ENCODE data around the gene LRRC8C.

DNA sequence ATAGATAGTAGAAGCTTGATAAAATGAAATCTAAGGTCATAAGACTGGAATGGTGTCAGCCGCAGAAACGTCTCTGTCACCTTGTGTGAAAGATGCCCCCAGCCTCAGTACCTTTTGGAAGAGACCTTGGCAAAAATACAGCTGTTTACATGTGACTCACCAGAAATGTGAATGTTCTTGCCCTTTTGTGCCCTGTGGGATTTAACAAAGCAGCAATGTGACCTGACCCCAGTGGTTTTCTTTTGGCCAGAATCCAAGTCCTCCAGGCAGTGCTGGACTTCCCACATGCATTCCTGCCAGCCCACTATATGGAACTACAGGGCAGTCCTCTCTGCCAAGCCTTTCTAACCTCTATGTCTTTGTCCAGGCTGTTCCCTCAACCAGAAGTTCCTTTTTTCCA is 27.2 kb upstream of the LRRC8C start:
- TF ChIP-seq EZH2 (IDR thresholded peaks at IDR 0.05) = no peak
- TF ChIP-seq POLR2AphosphoS5 (IDR thresholded peaks at IDR 0.05; ENCODE audit: borderline replicate concordance, low read depth, low read length) = no peak
